BLaER1 (cell line): ENCODE measurements around the gene PSMC5.
A peak's percentile ranks its signal among the peaks of the same experiment; 100 is the strongest.
"Not testable (repeated sequence)": the region's sequence is repeated elsewhere in the genome, so short reads cannot be mapped to it uniquely, and the experiment has no call there.

Experiments
- H3K27ac ChIP-seq: shearing (Covaris generic); formaldehyde crosslinking; 2 replicates; pipeline ENCODE4 v1.8.1; 2022
- H3K27me3 ChIP-seq: shearing (Covaris generic); formaldehyde crosslinking; 2 replicates; pipeline ENCODE4 v1.8.1; 2022
- H3K36me3 ChIP-seq: shearing (Covaris generic); formaldehyde crosslinking; 2 replicates; pipeline ENCODE4 v1.8.1; 2022
- H3K4me1 ChIP-seq: shearing (Covaris generic); formaldehyde crosslinking; 2 replicates; pipeline ENCODE4 v1.8.1; 2022
- H3K4me2 ChIP-seq: shearing (Covaris generic); formaldehyde crosslinking; 2 replicates; pipeline ENCODE4 v1.8.1; 2022
- H3K4me3 ChIP-seq: shearing (Covaris generic); formaldehyde crosslinking; 2 replicates; pipeline ENCODE4 v1.8.1; 2022
- H3K9ac ChIP-seq: shearing (Covaris generic); formaldehyde crosslinking; 2 replicates; pipeline ENCODE4 v1.8.1; 2022
- H3K9me3 ChIP-seq: shearing (Covaris generic); formaldehyde crosslinking; 2 replicates; pipeline ENCODE4 v1.8.1; 2022
- H4K20me1 ChIP-seq: shearing (Covaris generic); formaldehyde crosslinking; 2 replicates; pipeline ENCODE4 v1.8.1; 2022
- Cebpa-rat ChIP-seq: shearing (Covaris generic); IDR thresholded peaks from 2 replicates; pipeline ENCODE4 v1.8.1; 2022

Gene PSMC5

GRCh38 chr17:63859257-63859656 lies 32.0 kb downstream of the PSMC5 start:
- Histone ChIP-seq H3K4me1 (no peaks in the 10 kb centered on the region), H3K4me2 (no peak overlapping the region), H3K27me3 (no peaks in the 10 kb centered on the region), H3K4me3 (no peak overlapping the region), H3K36me3 (no peaks in the 10 kb centered on the region), H4K20me1 (no peaks in the 10 kb centered on the region), H3K9me3 (no peaks in the 10 kb centered on the region), H3K27ac (no peak overlapping the region), H3K9ac (no peak overlapping the region)
- no peak for TF ChIP-seq Cebpa-rat

- not testable (repeated sequence) for H3K9ac ChIP-seq, H4K20me1 ChIP-seq, H3K4me1 ChIP-seq, H3K27ac ChIP-seq, H3K4me3 ChIP-seq, H3K9me3 ChIP-seq, H3K36me3 ChIP-seq, H3K27me3 ChIP-seq, H3K4me2 ChIP-seq
These were observed 39.4 kb downstream of the PSMC5 start for GRCh38 chr17:63866625-63867024.

- H3K4me2 ChIP-seq, H3K4me1 ChIP-seq, H3K27ac ChIP-seq, H3K36me3 ChIP-seq, H3K27me3 ChIP-seq, H3K9ac ChIP-seq, H3K9me3 ChIP-seq, H3K4me3 ChIP-seq, H4K20me1 ChIP-seq: not testable (repeated sequence)
These were observed 42.5 kb downstream of the PSMC5 start for GRCh38 chr17:63869491-63870291.

- not testable (repeated sequence) for H4K20me1 ChIP-seq, H3K27ac ChIP-seq, H3K27me3 ChIP-seq, H3K9ac ChIP-seq, H3K4me1 ChIP-seq, H3K4me2 ChIP-seq, H3K4me3 ChIP-seq, H3K36me3 ChIP-seq, H3K9me3 ChIP-seq
These were observed 43.0 kb downstream of the PSMC5 start for GRCh38 chr17:63870292-63870665.

GRCh38 chr17:63871646-63872365 lies 44.6 kb downstream of the PSMC5 start:
- not testable (repeated sequence) for H3K9ac ChIP-seq, H4K20me1 ChIP-seq, H3K9me3 ChIP-seq, H3K27me3 ChIP-seq, H3K4me2 ChIP-seq, H3K4me3 ChIP-seq, H3K4me1 ChIP-seq, H3K27ac ChIP-seq, H3K36me3 ChIP-seq

- not testable (repeated sequence) for H3K27me3 ChIP-seq, H3K4me1 ChIP-seq, H3K4me2 ChIP-seq, H3K4me3 ChIP-seq, H3K9me3 ChIP-seq, H3K9ac ChIP-seq, H3K27ac ChIP-seq, H4K20me1 ChIP-seq, H3K36me3 ChIP-seq
These were observed 46.3 kb downstream of the PSMC5 start, which contains the start of gene CSH2 for GRCh38 chr17:63873577-63873976. Gene CSH2, minus strand, starts transcription at chr17:63873677. Its CDS starts 63 bp downstream, at chr17:63873614.

GRCh38 chr17:63874061-63874626 lies 46.9 kb downstream of the PSMC5 start:
- not testable (repeated sequence) for H3K4me1 ChIP-seq, H3K36me3 ChIP-seq, H3K9me3 ChIP-seq, H3K4me2 ChIP-seq, H3K9ac ChIP-seq, H3K4me3 ChIP-seq, H3K27me3 ChIP-seq, H4K20me1 ChIP-seq, H3K27ac ChIP-seq

GRCh38 chr17:63874693-63875092 lies 47.5 kb downstream of the PSMC5 start:
- not testable (repeated sequence) for H3K27ac ChIP-seq, H3K4me3 ChIP-seq, H3K9ac ChIP-seq, H3K27me3 ChIP-seq, H3K36me3 ChIP-seq, H3K4me2 ChIP-seq, H3K9me3 ChIP-seq, H4K20me1 ChIP-seq, H3K4me1 ChIP-seq

GRCh38 chr17:63878413-63878812 lies 51.2 kb downstream of the PSMC5 start:
- H3K9ac ChIP-seq, H3K36me3 ChIP-seq, H3K4me1 ChIP-seq, H3K9me3 ChIP-seq, H3K27me3 ChIP-seq, H3K4me3 ChIP-seq, H4K20me1 ChIP-seq, H3K27ac ChIP-seq: not testable (repeated sequence)
- peak overlapping the region; percentile 48 for H3K4me2 ChIP-seq

GRCh38 chr17:63880706-63881105 lies 53.5 kb downstream of the PSMC5 start:
- TF ChIP-seq Cebpa-rat, result no peak
- Histone ChIP-seq H3K4me1 (peaks cover 10% of the 10 kb centered on the region), H3K4me2 (no peak overlapping the region), H3K27ac (no peak overlapping the region), H4K20me1 (no peaks in the 10 kb centered on the region), H3K36me3 (no peaks in the 10 kb centered on the region), H3K9me3 (no peaks in the 10 kb centered on the region), H3K4me3 (no peak overlapping the region), H3K9ac (no peak overlapping the region), H3K27me3 (no peaks in the 10 kb centered on the region)

- H3K36me3 ChIP-seq, H3K4me2 ChIP-seq, H3K4me1 ChIP-seq, H3K4me3 ChIP-seq, H3K27ac ChIP-seq, H3K9me3 ChIP-seq, H3K27me3 ChIP-seq, H3K9ac ChIP-seq, H4K20me1 ChIP-seq: not testable (repeated sequence)
These were observed 54.1 kb downstream of the PSMC5 start for GRCh38 chr17:63881337-63881736.
